Liver (tissue), 3 donors: ENCODE measurements around the gene RNF220.

Experiments
- GABPA ChIP-seq, 2 donors: IDR thresholded peaks in 1 of 2; conservative IDR thresholded peaks in 1 of 2; 2 replicates each; pipeline ENCODE4 v1.6.1; 2016; ENCODE audit warnings: antibody characterized with exemption in 2 of 2, mild to moderate bottlenecking in 1 of 2, moderate library complexity in 1 of 2
- HNF4A ChIP-seq, 2 donors: conservative IDR thresholded peaks; 2 replicates each; pipeline ENCODE4 v1.6.1; 2016; ENCODE audit warnings: antibody characterized with exemption in 2 of 2, mild to moderate bottlenecking in 2 of 2
- JUND ChIP-seq, 2 donors: IDR thresholded peaks; 2 replicates each; pipeline ENCODE4 v1.6.1; 2016; ENCODE audit warnings: antibody characterized with exemption in 2 of 2
- RAD21 ChIP-seq, 2 donors: IDR thresholded peaks; 2 replicates each; pipeline ENCODE4 v1.6.1; 2016; ENCODE audit warnings: antibody characterized with exemption in 2 of 2, mild to moderate bottlenecking in 2 of 2
- RXRA ChIP-seq, 2 donors: IDR thresholded peaks; 2 replicates each; pipeline ENCODE4 v1.6.1; 2017 to 2018; ENCODE audit warnings: antibody characterized with exemption in 2 of 2, mild to moderate bottlenecking in 1 of 2
- SP1 ChIP-seq: IDR thresholded peaks from 2 replicates; pipeline ENCODE4 v1.6.1; 2018; ENCODE audit warnings: antibody characterized with exemption, mild to moderate bottlenecking
- TAF1 ChIP-seq: conservative IDR thresholded peaks from 2 replicates; pipeline ENCODE4 v1.6.1; 2016; ENCODE audit warnings: antibody characterized with exemption, mild to moderate bottlenecking
- YY1 ChIP-seq: IDR thresholded peaks from 2 replicates; pipeline ENCODE4 v1.6.1; 2016; ENCODE audit warnings: antibody characterized with exemption, mild to moderate bottlenecking
- TF ChIP-seq, protein P1 (sequence below): fragments of 150-350 bp; IDR thresholded peaks from 2 replicates; pipeline ENCODE4 v1.5.1; 2017; ENCODE audit warnings: improper control_type of control experiment, low read depth, low read length; ENCODE audit not compliant: missing input control
- TF ChIP-seq, protein P2 (sequence below): IDR thresholded peaks from 2 replicates; pipeline ENCODE4 v1.6.1; 2016; ENCODE audit warnings: antibody characterized with exemption, mild to moderate bottlenecking
- TF ChIP-seq, protein P3 (sequence below): IDR thresholded peaks from 2 replicates; pipeline ENCODE4 v1.6.1; 2016; ENCODE audit warnings: antibody characterized with exemption
- donor health status: healthy.
- donor health status: healthy.

DNA sequence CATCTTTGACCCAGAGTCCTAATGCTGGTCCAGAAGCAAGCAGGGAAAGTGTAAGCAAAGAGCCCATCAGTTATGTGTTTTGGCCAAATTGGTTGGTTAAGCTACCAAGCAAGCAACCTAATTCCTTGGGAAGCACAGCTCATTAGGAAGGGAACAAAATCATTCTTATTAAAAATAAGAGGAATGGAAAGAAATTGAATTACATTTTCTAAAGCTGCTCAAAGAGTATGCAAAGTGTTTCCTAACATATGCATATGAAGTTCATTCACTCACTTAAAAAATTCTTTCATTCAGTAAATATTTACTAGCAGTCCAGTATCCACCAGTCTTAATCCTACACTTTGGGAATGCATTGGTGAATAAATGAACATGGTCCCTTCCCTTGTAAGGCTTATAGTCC, 71.8 kb downstream of the RNF220 start:
- no peak for TF ChIP-seq TAF1
- TF ChIP-seq, protein P1, sequence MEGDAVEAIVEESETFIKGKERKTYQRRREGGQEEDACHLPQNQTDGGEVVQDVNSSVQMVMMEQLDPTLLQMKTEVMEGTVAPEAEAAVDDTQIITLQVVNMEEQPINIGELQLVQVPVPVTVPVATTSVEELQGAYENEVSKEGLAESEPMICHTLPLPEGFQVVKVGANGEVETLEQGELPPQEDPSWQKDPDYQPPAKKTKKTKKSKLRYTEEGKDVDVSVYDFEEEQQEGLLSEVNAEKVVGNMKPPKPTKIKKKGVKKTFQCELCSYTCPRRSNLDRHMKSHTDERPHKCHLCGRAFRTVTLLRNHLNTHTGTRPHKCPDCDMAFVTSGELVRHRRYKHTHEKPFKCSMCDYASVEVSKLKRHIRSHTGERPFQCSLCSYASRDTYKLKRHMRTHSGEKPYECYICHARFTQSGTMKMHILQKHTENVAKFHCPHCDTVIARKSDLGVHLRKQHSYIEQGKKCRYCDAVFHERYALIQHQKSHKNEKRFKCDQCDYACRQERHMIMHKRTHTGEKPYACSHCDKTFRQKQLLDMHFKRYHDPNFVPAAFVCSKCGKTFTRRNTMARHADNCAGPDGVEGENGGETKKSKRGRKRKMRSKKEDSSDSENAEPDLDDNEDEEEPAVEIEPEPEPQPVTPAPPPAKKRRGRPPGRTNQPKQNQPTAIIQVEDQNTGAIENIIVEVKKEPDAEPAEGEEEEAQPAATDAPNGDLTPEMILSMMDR: no peak
- TF ChIP-seq, protein P2, sequence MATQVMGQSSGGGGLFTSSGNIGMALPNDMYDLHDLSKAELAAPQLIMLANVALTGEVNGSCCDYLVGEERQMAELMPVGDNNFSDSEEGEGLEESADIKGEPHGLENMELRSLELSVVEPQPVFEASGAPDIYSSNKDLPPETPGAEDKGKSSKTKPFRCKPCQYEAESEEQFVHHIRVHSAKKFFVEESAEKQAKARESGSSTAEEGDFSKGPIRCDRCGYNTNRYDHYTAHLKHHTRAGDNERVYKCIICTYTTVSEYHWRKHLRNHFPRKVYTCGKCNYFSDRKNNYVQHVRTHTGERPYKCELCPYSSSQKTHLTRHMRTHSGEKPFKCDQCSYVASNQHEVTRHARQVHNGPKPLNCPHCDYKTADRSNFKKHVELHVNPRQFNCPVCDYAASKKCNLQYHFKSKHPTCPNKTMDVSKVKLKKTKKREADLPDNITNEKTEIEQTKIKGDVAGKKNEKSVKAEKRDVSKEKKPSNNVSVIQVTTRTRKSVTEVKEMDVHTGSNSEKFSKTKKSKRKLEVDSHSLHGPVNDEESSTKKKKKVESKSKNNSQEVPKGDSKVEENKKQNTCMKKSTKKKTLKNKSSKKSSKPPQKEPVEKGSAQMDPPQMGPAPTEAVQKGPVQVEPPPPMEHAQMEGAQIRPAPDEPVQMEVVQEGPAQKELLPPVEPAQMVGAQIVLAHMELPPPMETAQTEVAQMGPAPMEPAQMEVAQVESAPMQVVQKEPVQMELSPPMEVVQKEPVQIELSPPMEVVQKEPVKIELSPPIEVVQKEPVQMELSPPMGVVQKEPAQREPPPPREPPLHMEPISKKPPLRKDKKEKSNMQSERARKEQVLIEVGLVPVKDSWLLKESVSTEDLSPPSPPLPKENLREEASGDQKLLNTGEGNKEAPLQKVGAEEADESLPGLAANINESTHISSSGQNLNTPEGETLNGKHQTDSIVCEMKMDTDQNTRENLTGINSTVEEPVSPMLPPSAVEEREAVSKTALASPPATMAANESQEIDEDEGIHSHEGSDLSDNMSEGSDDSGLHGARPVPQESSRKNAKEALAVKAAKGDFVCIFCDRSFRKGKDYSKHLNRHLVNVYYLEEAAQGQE: no peak
- TF ChIP-seq, protein P3, sequence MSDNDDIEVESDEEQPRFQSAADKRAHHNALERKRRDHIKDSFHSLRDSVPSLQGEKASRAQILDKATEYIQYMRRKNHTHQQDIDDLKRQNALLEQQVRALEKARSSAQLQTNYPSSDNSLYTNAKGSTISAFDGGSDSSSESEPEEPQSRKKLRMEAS: no peak
- no peak for TF ChIP-seq RAD21 (IDR thresholded peaks at IDR 0.05)
- TF ChIP-seq SP1: no peak
- no peak for TF ChIP-seq YY1
- TF ChIP-seq JUND (IDR thresholded peaks at IDR 0.05): no peak
- TF ChIP-seq GABPA (IDR thresholded peaks at IDR 0.05 in 1 of 2, conservative IDR thresholded peaks at IDR 0.05 in 1 of 2): no peak
- TF ChIP-seq HNF4A (conservative IDR thresholded peaks at IDR 0.05): no peak
- TF ChIP-seq RXRA (IDR thresholded peaks at IDR 0.05): no peak
